CD4-positive, alpha-beta T cell (primary cell): ENCODE measurements around the gene RB1. TPM values are rescaled to one million over a fixed set of nuclear protein-coding genes. Genes with fewer than 3 reads are reported as not detected.
A peak's percentile ranks its signal among the peaks of the same experiment; 100 is the strongest.

ENCODE experiments used
- ATAC-seq: fragments of 200-7000 bp; cut with Tn5 transposase; one replicate; pipeline ENCODE4 v1.10.0; 2022; ENCODE audit warnings: mild to moderate bottlenecking; ENCODE audit not compliant: poor library complexity
- CTCF ChIA-PET: fragments of 350-600 bp; sonication (Branson Sonifier 250); formaldehyde crosslinking; loops from one replicate; lab custom pipeline; 2021; ENCODE audit warnings: antibody characterized with exemption, inconsistent platforms; lab: Charles Lee
- POLR2A ChIA-PET: fragments of 350-600 bp; sonication (Branson Sonifier 250); formaldehyde crosslinking; loops from one replicate; lab custom pipeline; 2021; ENCODE audit warnings: antibody characterized with exemption, inconsistent platforms; lab: Charles Lee
- DNase-seq, 14 experiments: peaks; one replicate each; pipeline ENCODE4 v3.0.0-alpha.2; 2013 to 2020; ENCODE audit warnings: mixed read lengths in 2 of 14
- H3K27ac ChIP-seq, 2 donors: one replicate each; pipeline versions ENCODE4 v1.5.1 to v1.7.0; 2013; ENCODE audit warnings: low read length in 2 of 2, low read depth in 1 of 2, mild to moderate bottlenecking in 1 of 2
- H3K27me3 ChIP-seq, 2 experiments: 1 replicate in 1 of 2; 2 replicates in 1 of 2; pipeline versions ENCODE4 v1.6.1 to v1.7.0; 2013; ENCODE audit warnings: low read length in 2 of 2, control low read depth in 1 of 2, mild to moderate bottlenecking in 1 of 2, moderate library complexity in 1 of 2; ENCODE audit not compliant: insufficient read depth in 2 of 2, control insufficient read depth in 1 of 2
- H3K36me3 ChIP-seq: one replicate; pipeline ENCODE4 v1.6.1; 2013; ENCODE audit warnings: low read length, control low read depth; ENCODE audit not compliant: insufficient read depth
- H3K4me1 ChIP-seq: one replicate; pipeline ENCODE4 v1.6.1; 2013; ENCODE audit warnings: low read length, control low read depth; ENCODE audit not compliant: insufficient read depth
- H3K4me3 ChIP-seq: one replicate; pipeline ENCODE4 v1.5.1; 2013; ENCODE audit warnings: mild to moderate bottlenecking, low read length, moderate library complexity
- H3K9me3 ChIP-seq, 2 experiments: 1 replicate in 1 of 2; 2 replicates in 1 of 2; pipeline versions ENCODE4 v1.6.1 to v1.7.0; 2013; ENCODE audit warnings: low read length in 2 of 2, mild to moderate bottlenecking in 2 of 2, control low read depth in 1 of 2, moderate library complexity in 1 of 2; ENCODE audit not compliant: control insufficient read depth in 1 of 2, insufficient read depth in 1 of 2
- H3K27ac Mint-ChIP-seq: one replicate; pipeline ENCODE4 v1.8.0; 2020; ENCODE audit warnings: mixed read lengths
- H3K27me3 Mint-ChIP-seq: one replicate; pipeline ENCODE4 v1.8.0; 2021; ENCODE audit warnings: mixed read lengths
- H3K36me3 Mint-ChIP-seq: one replicate; pipeline ENCODE4 v1.8.0; 2021; ENCODE audit warnings: low read depth, mixed read lengths
- H3K4me1 Mint-ChIP-seq: one replicate; pipeline ENCODE4 v1.8.0; 2021; ENCODE audit warnings: low read depth, mixed read lengths
- H3K4me3 Mint-ChIP-seq: one replicate; pipeline ENCODE4 v1.8.0; 2020; ENCODE audit warnings: mild to moderate bottlenecking, mixed read lengths
- H3K9me3 Mint-ChIP-seq: one replicate; pipeline ENCODE4 v1.8.0; 2020; ENCODE audit warnings: mixed read lengths
- CTCF ChIP-seq: fragments of 200-600 bp; IDR thresholded peaks from one replicate; pipeline ENCODE4 v1.8.0; 2022; ENCODE audit warnings: antibody characterized with exemption, mild to moderate bottlenecking
- intact Hi-C, 2 experiments: fragments of 100-400 bp; cut with DNase I in 1 of 2; cut with micrococcal nuclease in 1 of 2; formaldehyde crosslinking; loops; one replicate each; pipeline versions ENCODE4 v1.15.1 to v1.9.0; 2023 to 2025; cut with DNase I, micrococcal nuclease
- total RNA-seq, 174 experiments: library from RNA in 2 of 174; stranded (reverse) in 2 of 174; gene quantifications; one replicate each; pipeline ENCODE4 v1.2.3 and lab custom pipeline; 2021 to 2026

Gene RB1
- total RNA-seq, 2 experiments from 2014 or later: 14.9 to 18.4 TPM

- DNase-seq (no peak), ATAC-seq (no peak)
- Histone ChIP-seq H3K9me3 (no peaks in the 10 kb centered on the region), H3K4me3 (no peak overlapping the region), H3K27me3 (no peaks in the 10 kb centered on the region), H3K4me1 (no peaks in the 10 kb centered on the region), H3K27ac (no peak overlapping the region), H3K36me3 (peaks cover 9% of the 10 kb centered on the region)
- Mint-ChIP-seq H3K36me3 (peaks cover 44% of the 10 kb centered on the region), H3K9me3 (no peaks in the 10 kb centered on the region), H3K27ac (no peak overlapping the region), H3K4me1 (peaks cover 66% of the 10 kb centered on the region), H3K4me3 (no peak overlapping the region), H3K27me3 (no peaks in the 10 kb centered on the region)
- CTCF ChIA-PET: no interaction called here
- no peak for TF ChIP-seq CTCF
- POLR2A ChIA-PET: interaction anchor here (0.7 to 1.1 kb wide), 2 partner anchors 184 to 196 kb away, joined by 3 to 4 read pairs; no protein-coding TSS in a partner anchor
- intact Hi-C loops: no loop called here
These were observed 7.7 kb downstream of the RB1 start for GRCh38 chr13:48311223-48311622.

- Histone ChIP-seq H3K27me3 (no peaks in the 10 kb centered on the region), H3K27ac (no peak overlapping the region), H3K4me3 (no peak overlapping the region), H3K36me3 (peaks cover 21% of the 10 kb centered on the region), H3K9me3 (peaks cover 0 to 45% of the 10 kb centered on the region in 2 experiments), H3K4me1 (peaks cover 26% of the 10 kb centered on the region)
- DNase-seq (no peak), ATAC-seq (no peak)
- H3K27ac Mint-ChIP-seq: no peak overlapping the region
- CTCF ChIA-PET: interaction anchor here (0.6 to 0.7 kb wide), 2 partner anchors 267 to 1439 kb away, joined by 3 read pairs; no protein-coding TSS in a partner anchor
- no peak overlapping the region for H3K4me3 Mint-ChIP-seq
- POLR2A ChIA-PET: no interaction called here
- peaks cover 42% of the 10 kb centered on the region for H3K36me3 Mint-ChIP-seq
- H3K4me1 Mint-ChIP-seq: peaks cover 49% of the 10 kb centered on the region
- intact Hi-C loops: no loop called here
- H3K27me3 Mint-ChIP-seq: no peaks in the 10 kb centered on the region
- no peak for TF ChIP-seq CTCF
- H3K9me3 Mint-ChIP-seq: no peaks in the 10 kb centered on the region
These were observed 12.6 kb downstream of the RB1 start for GRCh38 chr13:48315969-48316650.

- no peak overlapping the region for H3K4me3 Mint-ChIP-seq
- peaks cover 49% of the 10 kb centered on the region for H3K4me1 Mint-ChIP-seq
- ChIA-PET POLR2A (no interaction called here), CTCF (no interaction called here)
- DNase-seq: peak in 1 of 14 experiments; percentile 24
- no peak overlapping the region for H3K27ac ChIP-seq
- no peaks in the 10 kb centered on the region for H3K9me3 Mint-ChIP-seq
- TF ChIP-seq CTCF: no peak
- H3K27ac Mint-ChIP-seq: no peak overlapping the region
- no peak for ATAC-seq
- H3K9me3 ChIP-seq: peaks cover 4 to 51% of the 10 kb centered on the region in 2 experiments
- H3K36me3 Mint-ChIP-seq: peaks cover 49% of the 10 kb centered on the region
- peaks cover 21% of the 10 kb centered on the region for H3K36me3 ChIP-seq
- H3K4me3 ChIP-seq: no peak overlapping the region
- H3K27me3 Mint-ChIP-seq: peaks cover 4% of the 10 kb centered on the region
- H3K4me1 ChIP-seq: peaks cover 28% of the 10 kb centered on the region
- no peaks in the 10 kb centered on the region for H3K27me3 ChIP-seq
- intact Hi-C loops: no loop called here
These were observed 13.4 kb downstream of the RB1 start for GRCh38 chr13:48316826-48317510.
